KOPT-K1 (cell line): ENCODE results near the gene SGTA.
A peak's percentile ranks its signal among the peaks of the same experiment; 100 is the strongest.
"Not testable (repeated sequence)": the region's sequence is repeated elsewhere in the genome, so short reads cannot be mapped to it uniquely, and the experiment has no call there.

Experiments
- H3K27ac ChIP-seq: fragments of 200-600 bp; sonication (generic); 2 replicates; pipeline ENCODE4 v1.5.1; 2016; ENCODE audit warnings: antibody characterized with exemption, mild to moderate bottlenecking, low read depth, low read length; ENCODE audit not compliant: poor library complexity, severe bottlenecking
- H3K36me3 ChIP-seq: fragments of 200-600 bp; sonication (generic); 2 replicates; pipeline ENCODE4 v1.5.1; 2017; ENCODE audit warnings: antibody characterized with exemption, mild to moderate bottlenecking, low read length, moderate library complexity; ENCODE audit not compliant: insufficient read depth
- H3K9me3 ChIP-seq: fragments of 200-600 bp; sonication (generic); 2 replicates; pipeline ENCODE4 v1.5.1; 2017; ENCODE audit warnings: antibody characterized with exemption, low read length, mild to moderate bottlenecking; ENCODE audit not compliant: insufficient read depth, poor library complexity, severe bottlenecking

The SGTA gene

GRCh38 chr19:2782936-2783780 lies at the start of gene SGTA:
SGTA (minus strand) TSS chr19:2783273; CDS start chr19:2769068, 14,205 bp downstream.
- Histone ChIP-seq H3K27ac (peak within 1 kb of the TSS; percentile 86), H3K9me3 (no peaks in the 10 kb centered on the region), H3K36me3 (peaks cover 44% of the 10 kb centered on the region)

DNA sequence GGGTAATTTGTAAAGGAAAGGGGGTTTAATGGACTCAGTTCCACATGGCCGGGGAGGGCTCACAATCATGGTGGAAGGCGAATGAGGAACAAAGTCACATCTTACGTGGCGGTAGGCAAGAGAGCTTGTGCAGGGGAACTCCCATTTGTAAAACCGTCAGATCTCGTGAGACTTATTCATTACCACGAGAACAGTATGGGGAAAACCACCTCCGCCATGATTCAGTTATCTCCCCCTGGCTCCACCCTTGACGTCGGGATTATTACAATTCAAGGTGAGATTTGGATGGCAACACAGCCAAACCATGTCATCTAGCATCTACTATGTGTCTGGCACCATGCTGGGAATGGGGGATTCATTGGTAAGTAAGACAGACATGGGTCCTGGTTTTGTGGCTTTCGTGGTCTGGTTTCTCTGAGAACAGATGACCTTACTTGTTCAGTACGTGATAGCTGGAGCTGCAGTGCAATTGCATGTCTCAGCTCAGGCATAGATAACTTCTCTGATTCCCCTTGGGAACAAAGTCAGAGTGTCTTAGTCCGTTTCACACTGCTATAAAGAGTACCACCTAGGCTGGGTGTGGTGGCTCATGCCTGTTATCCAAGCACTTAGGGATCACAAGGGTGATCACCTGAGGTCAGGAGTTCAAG lies 44.9 kb upstream of the SGTA start:
- H3K27ac ChIP-seq, result no peak overlapping the region
- H3K36me3 ChIP-seq, result peaks cover 13% of the 10 kb centered on the region; the same call in 1 of the 2 replicates
- H3K9me3 ChIP-seq, result peaks cover 41% of the 10 kb centered on the region

- H3K9me3 ChIP-seq, result peaks cover 31% of the 10 kb centered on the region
- H3K27ac ChIP-seq, result no peak overlapping the region
- H3K36me3 ChIP-seq, result peaks cover 7% of the 10 kb centered on the region; the same call in 1 of the 2 replicates
Measured at GRCh38 chr19:2827022-2827421, 43.9 kb upstream of the SGTA start.

- Histone ChIP-seq H3K27ac (no peak overlapping the region), H3K36me3 (peaks cover 7% of the 10 kb centered on the region; the same call in 1 of the 2 replicates), H3K9me3 (peaks cover 13% of the 10 kb centered on the region)
Measured at GRCh38 chr19:2824129-2824528, 41.1 kb upstream of the SGTA start.

- Histone ChIP-seq H3K36me3 (peaks cover 7% of the 10 kb centered on the region; the same call in 1 of the 2 replicates), H3K27ac (no peak overlapping the region), H3K9me3 (peaks cover 13% of the 10 kb centered on the region)
Measured at GRCh38 chr19:2823646-2824045, 40.6 kb upstream of the SGTA start.

DNA sequence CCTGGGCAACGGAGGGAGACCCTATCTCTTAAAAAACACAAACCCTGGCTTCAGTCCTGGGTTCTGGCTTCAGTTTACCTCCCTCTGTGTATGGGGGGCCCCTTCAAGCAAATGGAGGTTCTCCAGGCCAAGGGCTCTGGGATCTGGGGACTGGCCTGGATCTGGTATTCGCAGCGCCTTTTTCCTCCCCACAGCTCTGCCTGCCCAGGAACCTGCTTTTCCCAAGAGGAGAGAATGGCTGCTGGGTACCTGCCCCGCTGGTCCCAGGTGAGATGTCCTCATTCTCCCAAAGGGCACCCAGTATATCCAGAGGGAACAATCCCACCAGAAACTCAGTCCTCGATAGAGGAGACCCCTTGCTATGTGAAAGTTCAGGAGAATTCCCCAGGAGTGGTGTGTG lies 39.8 kb upstream of the SGTA start:
- peaks cover 5% of the 10 kb centered on the region for H3K9me3 ChIP-seq
- peaks cover 2% of the 10 kb centered on the region; the same call in 1 of the 2 replicates for H3K36me3 ChIP-seq
- H3K27ac ChIP-seq, result no peak overlapping the region

GRCh38 chr19:2820112-2820702 lies 37.1 kb upstream of the SGTA start:
- H3K27ac ChIP-seq, result peak overlapping the region; percentile 50
- no peaks in the 10 kb centered on the region for H3K9me3 ChIP-seq
- H3K36me3 ChIP-seq, result peaks cover 8% of the 10 kb centered on the region

- H3K9me3 ChIP-seq, result no peaks in the 10 kb centered on the region
- peaks cover 14% of the 10 kb centered on the region for H3K36me3 ChIP-seq
- peak within 1 kb of the TSS; percentile 50 for H3K27ac ChIP-seq
Measured at GRCh38 chr19:2819540-2820111, 36.6 kb upstream of the SGTA start, which contains the start of gene ZNF554. ZNF554 (plus strand) TSS chr19:2819868; CDS start chr19:2820072, 204 bp downstream.

- peaks cover 37% of the 10 kb centered on the region for H3K36me3 ChIP-seq
- not testable (repeated sequence) for H3K27ac ChIP-seq, H3K9me3 ChIP-seq
Measured at GRCh38 chr19:2817237-2817829, 34.3 kb upstream of the SGTA start.

- Histone ChIP-seq H3K9me3 (no peaks in the 10 kb centered on the region), H3K27ac (no peak overlapping the region), H3K36me3 (peaks cover 44% of the 10 kb centered on the region)
Measured at GRCh38 chr19:2816641-2817040, 33.6 kb upstream of the SGTA start.

DNA sequence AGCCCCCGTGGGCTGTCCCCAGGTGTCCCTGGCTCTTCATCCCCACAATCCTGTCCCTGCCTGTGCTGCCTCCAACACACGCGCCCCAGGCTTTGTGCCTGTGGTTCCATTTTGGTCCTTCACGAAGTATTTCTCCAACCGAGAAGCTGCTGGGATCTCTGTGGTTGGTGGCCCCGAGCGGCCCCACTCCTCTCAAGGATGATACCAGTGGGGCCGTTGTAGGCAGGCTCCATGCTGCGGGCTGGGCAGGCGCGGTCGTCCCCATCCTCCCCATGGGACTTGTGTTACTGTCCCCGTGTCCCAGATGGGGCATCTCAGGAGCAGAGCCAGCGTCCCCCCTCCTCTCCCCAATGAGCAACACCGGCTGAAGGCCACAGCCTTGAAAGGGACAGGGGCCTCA lies 32.9 kb upstream of the SGTA start:
- Histone ChIP-seq H3K9me3 (no peaks in the 10 kb centered on the region), H3K27ac (no peak overlapping the region), H3K36me3 (peaks cover 51% of the 10 kb centered on the region)

DNA sequence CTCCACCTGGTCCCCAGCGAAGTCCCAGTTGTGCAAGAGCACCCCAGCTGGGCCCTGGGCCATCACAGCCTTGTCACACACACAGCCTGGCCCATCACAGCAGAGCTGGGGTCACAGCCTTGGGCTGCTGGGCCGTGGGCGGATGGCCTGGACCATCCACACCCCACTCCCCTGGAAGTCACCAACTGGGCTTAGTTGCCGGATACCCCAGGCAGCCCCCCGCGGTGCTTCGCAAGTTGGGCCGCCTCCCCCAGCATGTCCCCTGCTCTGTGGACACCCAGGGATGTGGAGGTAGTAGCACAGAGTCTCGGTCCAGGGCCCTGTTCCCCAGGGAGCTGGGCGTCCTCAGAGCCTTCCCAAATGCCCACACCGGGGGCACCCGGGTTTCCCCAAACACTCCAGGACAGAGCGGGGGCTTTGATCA lies 32.1 kb upstream of the SGTA start:
- Histone ChIP-seq H3K27ac (no peak overlapping the region), H3K9me3 (no peaks in the 10 kb centered on the region), H3K36me3 (peaks cover 58% of the 10 kb centered on the region)

- peaks cover 66% of the 10 kb centered on the region for H3K36me3 ChIP-seq
- H3K27ac ChIP-seq, result no peak overlapping the region
Measured at GRCh38 chr19:2814426-2814825, 31.4 kb upstream of the SGTA start.

DNA sequence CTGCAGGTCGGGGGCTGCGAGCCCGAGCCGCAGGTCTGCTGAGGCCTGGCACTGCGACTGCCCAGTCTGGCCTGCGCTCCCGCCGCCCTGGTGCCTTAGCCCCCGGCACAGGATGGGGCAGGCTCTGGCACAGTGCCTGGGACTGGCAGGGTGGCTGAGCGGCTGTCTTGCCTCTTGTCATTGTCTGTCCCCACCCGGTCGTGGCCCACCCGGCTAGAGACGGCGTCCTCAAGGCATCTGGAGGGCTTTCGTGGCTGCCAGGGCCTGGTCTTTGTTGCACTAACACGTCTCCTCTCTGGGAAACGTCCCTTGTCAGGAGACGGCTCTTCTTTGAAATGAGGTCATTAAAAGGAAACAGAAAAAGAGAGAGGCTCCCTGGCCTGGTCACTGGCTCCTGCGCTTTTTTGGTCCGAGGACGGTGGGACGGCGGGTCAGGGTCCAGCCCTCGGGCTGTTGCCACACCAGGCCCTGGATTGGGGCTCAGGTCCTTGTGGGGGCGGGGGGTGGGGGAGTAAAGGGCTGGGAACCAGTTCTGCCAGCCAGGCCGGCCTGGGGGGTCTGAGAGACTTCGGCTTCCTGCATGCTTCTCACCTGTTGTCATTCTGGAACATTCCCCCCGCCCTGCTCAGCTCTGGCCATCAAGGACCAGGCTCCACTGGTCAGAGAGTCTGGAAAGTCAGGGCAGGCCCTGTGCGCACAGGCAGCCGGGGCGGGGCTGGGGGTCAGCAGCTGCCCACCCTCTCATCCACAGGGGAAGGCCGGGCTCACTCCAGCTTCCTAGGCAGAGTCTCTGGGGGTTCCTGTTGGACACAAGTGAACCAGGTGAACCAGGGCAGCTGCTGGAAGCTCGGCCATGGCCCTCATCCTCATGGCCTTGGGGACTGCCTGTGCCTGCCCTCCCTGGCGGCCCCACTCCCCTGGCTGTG lies 30.4 kb upstream of the SGTA start:
- no peaks in the 10 kb centered on the region for H3K9me3 ChIP-seq
- no peak overlapping the region for H3K27ac ChIP-seq
- H3K36me3 ChIP-seq, result peaks cover 75% of the 10 kb centered on the region

More at GRCh38 chr19:2814426-2814825, 31.4 kb upstream of the SGTA start:
- H3K9me3 ChIP-seq, result no peaks in the 10 kb centered on the region
